Measurements from ENCODE around the gene RAB7A. TPM values are rescaled to one million over a fixed set of nuclear protein-coding genes. Genes with fewer than 3 reads are reported as not detected.

The RAB7A gene
- total and polyA plus RNA-seq, 10 of the 15 experiments (the other 5 are each of a cell fraction or from before 2014, with no cell fraction given): 40.3 to 212 (median 160) TPM

GRCh38 chr3:128815318-128816064 is 89.5 kb downstream of the RAB7A start:
- Histone ChIP-seq H3K27me3 (replicated peaks in 1 of 2; ENCODE audit: control insufficient read depth in 2 of 2, insufficient read depth in 2 of 2, low read length in 1 of 2) (no peaks in the 10 kb centered on the region), H3K79me2 (ENCODE audit: control insufficient read depth, insufficient read depth, low read length) (no peaks in the 10 kb centered on the region), H3K9me3 (replicated peaks; ENCODE audit: control insufficient read depth, insufficient read depth, low read length) (no peaks in the 10 kb centered on the region), H3K27ac (ENCODE audit: control insufficient read depth, insufficient read depth) (no peak overlapping the region), H3K4me2 (ENCODE audit: control insufficient read depth, insufficient read depth) (no peak overlapping the region), H4K20me1 (ENCODE audit: control insufficient read depth, insufficient read depth) (no peaks in the 10 kb centered on the region), H3K9ac (ENCODE audit: control insufficient read depth, insufficient read depth, low read length) (no peak overlapping the region), H3K36me3 (ENCODE audit: control insufficient read depth in 2 of 2, insufficient read depth in 2 of 2, low read length in 1 of 2) (peaks cover 10 to 16% of the 10 kb centered on the region in 2 experiments), H3K4me1 (ENCODE audit: control insufficient read depth, insufficient read depth, low read length) (no peaks in the 10 kb centered on the region), H3K4me3 (no peak overlapping the region), H2AFZ (ENCODE audit: control insufficient read depth, low read depth, low read length) (no peak overlapping the region)
- WGBS (ENCODE audit: insufficient coverage, insufficient replicate concordance, low lambda C conversion rate, missing lambda C conversion rate): 75% methylated on average over 3 of the region's 3 CpGs
- intact Hi-C loops (cut with micrococcal nuclease; ENCODE audit: unreplicated experiment): no loop called here
- POLR2A ChIA-PET: no interaction called here
- SMC1A ChIA-PET (ENCODE audit: uncharacterized antibody, unreplicated experiment): no interaction called here
- TF ChIP-seq WRNIP1 (IDR thresholded peaks at IDR 0.05; ENCODE audit: borderline replicate concordance, low read depth, low read length): no peak
- TF ChIP-seq SMC3 (IDR thresholded peaks at IDR 0.05; ENCODE audit: borderline replicate concordance, low read length): no peak
- TF ChIP-seq RB1 (IDR thresholded peaks at IDR 0.05; ENCODE audit: borderline replicate concordance): no peak
- no peak for TF ChIP-seq YY1 (IDR thresholded peaks at IDR 0.05; ENCODE audit: low read depth, low read length)
- TF ChIP-seq JUND (IDR thresholded peaks at IDR 0.05; ENCODE audit: low read depth, low read length): no peak
- no peak for TF ChIP-seq ZNF217 (IDR thresholded peaks at IDR 0.05)
- TF ChIP-seq NR2C2 (IDR thresholded peaks at IDR 0.05; ENCODE audit: borderline replicate concordance, control insufficient read depth, insufficient read length, low read depth): no peak
- TF ChIP-seq YBX1 (IDR thresholded peaks at IDR 0.05): no peak
- TF ChIP-seq ZNF274 (IDR thresholded peaks at IDR 0.05; ENCODE audit: insufficient read depth, insufficient read length): no peak
- TF ChIP-seq BHLHE40 (IDR thresholded peaks at IDR 0.05; ENCODE audit: borderline replicate concordance in 1 of 2, low read depth in 2 of 2, low read length in 1 of 2): no peak
- no peak for TF ChIP-seq MTA3 (IDR thresholded peaks at IDR 0.05; ENCODE audit: borderline replicate concordance, low read length)
- TF ChIP-seq IKZF1 (conservative IDR thresholded peaks at IDR 0.05): no peak
- BruUV-seq (replicated peaks): no TSS peak
- in situ Hi-C loops (cut with MboI): no loop called here
- RAD21 ChIA-PET (ENCODE audit: unreplicated experiment): interaction anchor here (1.2 kb wide), 1 partner anchor 135 kb away, joined by 3 read pairs; no protein-coding TSS in a partner anchor
- CTCF ChIA-PET: no interaction called here
- FAIRE-seq: no peak
- no peak for ATAC-seq
- DNase-seq (ENCODE audit: low read depth, low spot score): no peak

Measured in GM12878 (cell line).